Stimulated activated CD4-positive, alpha-beta T cell treated with anti-CD3 and anti-CD28 coated beads, Interleukin-1b, Interleukin-23, amount 100 ng/mL, for 1 hour (primary cell): ENCODE results near the gene ATG14.
"Not testable (repeated sequence)": the region's sequence is repeated elsewhere in the genome, so short reads cannot be mapped to it uniquely, and the experiment has no call there.

Experiments used
- DNase-seq, 2 donors: peaks; one replicate each; pipeline ENCODE4 v3.0.0-alpha.2; 2020; ENCODE audit warnings: low read depth in 2 of 2

ATG14 gene

GRCh38 chr14:55433880-55434804 lies 22.5 kb upstream of the ATG14 start:
- no peak for DNase-seq

- DNase-seq: no peak
These were observed 21.0 kb upstream of the ATG14 start for GRCh38 chr14:55432628-55433027.

GRCh38 chr14:55430024-55430690 lies 18.5 kb upstream of the ATG14 start:
- DNase-seq: no peak

- no peak for DNase-seq
These were observed 15.8 kb upstream of the ATG14 start for GRCh38 chr14:55427439-55427838.

DNA sequence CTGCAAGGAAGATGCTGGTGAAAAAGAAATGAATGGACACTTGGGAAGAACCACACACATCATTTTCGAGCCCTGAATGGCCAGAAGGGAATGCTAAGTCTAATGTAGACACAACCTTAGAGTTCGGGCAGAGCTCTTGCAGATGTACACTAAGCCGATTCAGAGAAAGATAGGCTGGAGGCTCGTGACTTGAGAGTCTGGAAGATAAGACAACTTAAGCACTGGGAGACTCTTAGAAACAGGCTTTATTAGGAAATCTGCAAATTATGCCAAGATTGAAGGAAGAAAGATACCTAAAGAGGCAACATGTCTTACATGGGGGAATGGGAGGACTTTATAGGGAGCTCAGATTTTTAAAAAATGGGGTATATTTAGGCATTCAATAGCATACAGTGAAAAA lies 15.3 kb upstream of the ATG14 start:
- no peak for DNase-seq

DNA sequence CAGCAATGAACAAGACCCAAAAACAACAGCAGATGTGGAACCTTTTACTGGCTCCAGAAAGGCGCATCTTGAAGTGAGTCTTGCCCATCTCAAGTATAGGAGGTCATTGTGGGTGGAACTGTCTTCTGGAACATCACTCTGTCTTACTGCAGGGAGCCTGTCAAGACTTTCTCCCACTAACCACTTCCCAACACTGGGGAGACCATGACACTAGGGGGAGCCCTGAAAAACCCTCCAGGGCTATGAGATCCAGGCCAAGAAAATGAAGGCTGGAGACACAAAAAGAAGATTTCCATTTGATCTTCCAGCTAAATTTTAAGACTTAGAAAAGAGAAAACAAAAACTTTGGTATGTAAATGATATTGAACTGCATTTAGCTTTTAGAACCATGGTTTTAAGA lies 13.5 kb upstream of the ATG14 start:
- DNase-seq: no peak

DNA sequence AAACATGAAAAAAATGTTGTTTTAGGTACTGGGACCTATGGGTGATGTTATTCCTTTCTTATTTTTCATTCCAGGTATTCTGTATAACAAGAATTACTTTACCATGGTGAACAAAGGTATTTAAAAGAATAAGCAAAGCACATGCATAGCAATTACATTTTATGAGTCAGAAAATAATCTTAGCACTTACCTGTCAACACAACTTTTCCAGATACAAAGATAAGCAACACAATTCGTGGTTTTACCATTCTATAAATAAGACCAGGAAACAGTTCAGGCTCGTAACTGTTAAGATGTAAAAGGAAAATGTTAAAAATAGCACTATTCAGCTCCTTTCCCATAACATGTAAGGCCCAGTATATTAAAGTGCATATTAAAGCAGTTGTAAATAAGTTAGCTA lies 12.3 kb upstream of the ATG14 start:
- no peak for DNase-seq

- DNase-seq: not testable (repeated sequence)
These were observed 10.7 kb upstream of the ATG14 start for GRCh38 chr14:55422338-55422737.

DNA sequence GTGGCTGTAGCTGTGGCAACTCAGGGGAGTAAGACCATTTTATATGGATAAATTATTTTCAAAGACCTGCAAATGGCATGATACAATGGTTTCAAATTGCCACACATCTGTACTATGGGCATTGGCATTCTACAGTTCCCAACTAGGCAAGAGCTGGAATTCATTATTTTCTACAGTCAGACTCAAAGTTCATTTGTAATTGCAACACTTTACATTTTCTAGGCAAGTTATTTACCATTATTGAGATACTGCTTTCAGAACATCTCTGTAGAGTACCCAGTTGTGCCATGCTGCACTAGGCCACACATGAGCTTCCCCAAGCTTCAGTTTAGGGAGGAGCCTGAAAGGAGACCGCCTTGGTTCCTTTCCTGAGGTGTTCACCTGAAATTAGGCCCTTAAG lies 8.0 kb upstream of the ATG14 start:
- no peak for DNase-seq

DNA sequence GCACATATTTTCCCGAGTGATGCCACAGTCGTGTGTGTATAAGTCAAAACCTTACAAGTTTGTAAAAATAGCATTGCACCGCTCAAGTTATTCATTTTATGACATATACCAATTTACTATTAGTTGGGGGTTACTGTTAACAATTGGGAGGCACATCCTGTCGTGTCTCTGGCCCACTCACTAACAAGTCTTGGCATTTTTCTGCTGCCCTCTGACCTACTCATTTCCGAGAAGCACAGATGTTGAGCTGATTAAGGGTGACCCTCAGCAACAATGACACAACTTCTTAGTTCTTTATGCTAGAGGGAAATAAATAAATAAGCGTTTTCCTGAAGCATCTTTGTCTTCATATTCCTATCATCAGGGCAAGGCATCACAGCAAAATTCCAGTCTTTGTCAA lies 6.8 kb upstream of the ATG14 start:
- no peak for DNase-seq

GRCh38 chr14:55417955-55418354 lies 6.3 kb upstream of the ATG14 start:
- no peak for DNase-seq

GRCh38 chr14:55416866-55417265 lies 5.2 kb upstream of the ATG14 start:
- DNase-seq: no peak

DNA sequence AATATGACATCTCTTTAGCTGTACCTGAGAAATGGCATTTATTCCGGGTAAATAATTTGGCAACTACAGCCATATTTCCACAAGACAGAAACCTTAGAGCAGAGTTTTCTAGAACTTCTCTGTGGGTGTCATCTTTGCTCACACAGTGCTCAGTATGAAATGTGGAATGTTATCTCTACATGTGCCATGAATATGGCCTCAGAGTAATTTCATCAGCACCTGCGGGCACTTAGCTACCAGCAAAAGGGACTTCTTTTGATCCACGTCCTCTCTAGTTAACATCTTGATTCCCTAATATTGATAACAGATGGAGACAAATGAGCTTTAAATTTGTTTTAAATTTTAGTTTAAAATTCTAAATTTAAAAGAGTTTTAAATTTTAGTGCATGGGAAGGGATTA lies 2.9 kb upstream of the ATG14 start:
- no peak for DNase-seq

GRCh38 chr14:55412676-55413075 lies 1.0 kb upstream of the ATG14 start:
- no peak for DNase-seq

DNA sequence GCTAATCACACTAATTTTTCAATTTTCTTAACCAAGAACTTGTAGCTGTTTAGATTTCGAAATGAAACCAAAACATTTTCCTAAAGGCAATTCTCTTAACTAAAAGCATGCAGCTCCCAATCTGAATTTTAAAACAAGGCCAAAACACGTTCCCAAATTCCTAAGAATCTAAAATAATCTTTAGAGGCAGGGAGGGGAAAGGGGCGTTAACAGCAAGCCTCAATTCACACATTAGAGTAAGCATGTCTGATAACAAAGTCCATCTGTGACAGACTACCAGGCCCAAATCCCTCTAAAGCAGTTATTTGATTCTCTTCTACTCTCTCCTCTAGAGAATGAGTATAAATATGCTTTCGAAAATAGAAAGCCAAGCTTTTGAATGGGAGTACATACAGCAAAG lies 754 bp downstream of the ATG14 start:
- DNase-seq: no peak

GRCh38 chr14:55404173-55404854 lies 7.3 kb downstream of the ATG14 start:
- DNase-seq: no peak

- no peak for DNase-seq
These were observed 9.9 kb downstream of the ATG14 start for GRCh38 chr14:55401751-55402150.

DNA sequence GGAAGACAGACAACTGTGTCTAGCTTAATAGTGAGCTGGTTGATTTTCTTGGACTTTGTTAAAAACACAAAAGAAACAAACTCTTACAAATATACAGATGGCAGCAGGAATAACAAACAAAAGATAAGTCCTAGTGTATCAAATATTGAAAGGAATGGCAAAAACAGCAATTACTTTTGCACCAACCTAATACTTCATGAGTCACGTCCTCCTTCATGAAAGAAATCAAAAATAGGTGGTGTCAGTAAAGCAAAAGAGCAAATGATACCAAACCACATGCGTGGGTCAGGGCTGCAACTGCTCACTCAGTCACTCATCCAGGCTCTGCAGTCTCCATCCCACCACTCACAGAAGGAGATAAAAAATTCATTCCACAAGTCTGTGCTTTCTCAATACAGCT lies 11.8 kb downstream of the ATG14 start:
- DNase-seq: no peak

- DNase-seq: no peak
These were observed 12.4 kb downstream of the ATG14 start for GRCh38 chr14:55399183-55399582.

DNA sequence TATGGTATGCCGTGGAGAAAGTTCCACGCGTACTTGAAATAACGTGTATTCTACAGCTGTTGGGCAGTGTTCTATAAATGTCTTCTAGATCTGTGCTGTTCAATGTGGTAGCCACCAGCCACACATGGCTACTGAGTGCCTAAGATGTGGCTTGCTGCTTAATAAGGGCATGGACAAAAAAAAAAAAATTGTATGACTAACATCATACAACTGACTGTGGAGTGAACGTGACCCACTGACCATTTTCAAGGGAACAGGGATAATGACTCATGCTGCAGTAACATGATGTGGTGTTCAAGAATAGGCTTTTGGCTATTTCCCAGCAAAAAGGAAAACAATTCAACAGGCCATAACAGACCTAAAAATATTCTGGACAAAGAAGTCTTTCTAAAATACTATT lies 13.0 kb downstream of the ATG14 start:
- DNase-seq: no peak

- DNase-seq: no peak
These were observed 22.3 kb downstream of the ATG14 start for GRCh38 chr14:55389330-55389729.

- DNase-seq: no peak
These were observed 23.5 kb downstream of the ATG14 start for GRCh38 chr14:55388160-55388559.

GRCh38 chr14:55387121-55387520 lies 24.5 kb downstream of the ATG14 start:
- DNase-seq: no peak
